ENCODE results near the gene GTF3C4. TPM values are rescaled to one million over a fixed set of nuclear protein-coding genes. Genes with fewer than 3 reads are reported as not detected.

GTF3C4 gene
- total and polyA plus RNA-seq, 7 donors = 3.8 to 12.8 (median 9.6) TPM

DNA sequence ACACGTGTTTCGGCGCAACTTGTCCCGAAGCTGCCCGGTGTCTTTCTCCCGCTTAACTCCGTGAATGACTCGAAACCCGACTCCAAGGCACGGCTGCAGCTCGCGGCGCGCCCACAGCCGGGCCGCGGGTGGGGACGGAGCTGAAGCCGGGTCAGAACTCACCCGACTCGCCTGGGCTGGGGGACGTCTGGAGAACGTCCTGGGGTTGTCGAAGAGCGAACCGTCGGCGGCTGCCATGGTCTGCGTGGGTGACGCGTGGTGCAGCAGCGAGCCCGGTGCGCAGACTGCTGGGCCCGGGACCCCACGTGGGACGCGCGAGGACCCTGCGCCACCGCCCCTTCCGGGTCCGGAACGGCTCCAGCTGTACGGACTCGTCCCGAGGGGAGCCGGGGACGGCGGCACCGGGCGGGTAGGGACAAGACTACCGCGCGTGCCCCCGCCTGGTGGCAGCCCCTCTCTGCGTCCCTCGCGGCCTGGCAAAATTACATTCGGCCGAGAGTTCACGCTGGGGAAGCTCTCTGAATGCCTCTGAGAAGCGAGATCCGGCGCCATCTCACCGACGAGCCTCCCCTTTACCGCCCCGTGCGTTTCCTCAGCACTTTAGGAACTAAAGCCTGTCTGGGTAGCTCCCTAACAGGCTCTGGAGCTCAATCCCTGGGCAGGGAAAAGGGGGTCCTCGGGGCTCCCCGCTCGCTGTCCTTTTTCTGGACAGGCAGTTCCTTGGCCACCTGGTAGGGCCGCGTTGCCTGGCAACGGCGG is 387 bp upstream of the GTF3C4 start, which contains the start of gene DDX31:
TSS of gene DDX31 (minus strand) at position 286 of the 759 bp plus-strand sequence. CDS start at position 237, 49 bp downstream.
- Histone ChIP-seq H3K27me3 (ENCODE audit: insufficient read depth in 3 of 3, low read length in 2 of 3) (no peaks in the 10 kb centered on the region), H3K4me3 (peak within 1 kb of the TSS; percentile 99), H3K27ac (peak within 1 kb of the TSS; percentile 99), H3K4me1 (peaks cover 41% of the 10 kb centered on the region), H3K36me3 (ENCODE audit: insufficient read depth in 1 of 2, low read depth in 1 of 2) (peaks cover 0 to 16% of the 10 kb centered on the region in 2 donors), H3K9me3 (no peaks in the 10 kb centered on the region)
- DNase-seq (peak; percentile 90 to 94), ATAC-seq (peak; percentile 98)
- intact Hi-C loops (cut with DNase I) = no loop called here
- TF ChIP-seq, protein P1, sequence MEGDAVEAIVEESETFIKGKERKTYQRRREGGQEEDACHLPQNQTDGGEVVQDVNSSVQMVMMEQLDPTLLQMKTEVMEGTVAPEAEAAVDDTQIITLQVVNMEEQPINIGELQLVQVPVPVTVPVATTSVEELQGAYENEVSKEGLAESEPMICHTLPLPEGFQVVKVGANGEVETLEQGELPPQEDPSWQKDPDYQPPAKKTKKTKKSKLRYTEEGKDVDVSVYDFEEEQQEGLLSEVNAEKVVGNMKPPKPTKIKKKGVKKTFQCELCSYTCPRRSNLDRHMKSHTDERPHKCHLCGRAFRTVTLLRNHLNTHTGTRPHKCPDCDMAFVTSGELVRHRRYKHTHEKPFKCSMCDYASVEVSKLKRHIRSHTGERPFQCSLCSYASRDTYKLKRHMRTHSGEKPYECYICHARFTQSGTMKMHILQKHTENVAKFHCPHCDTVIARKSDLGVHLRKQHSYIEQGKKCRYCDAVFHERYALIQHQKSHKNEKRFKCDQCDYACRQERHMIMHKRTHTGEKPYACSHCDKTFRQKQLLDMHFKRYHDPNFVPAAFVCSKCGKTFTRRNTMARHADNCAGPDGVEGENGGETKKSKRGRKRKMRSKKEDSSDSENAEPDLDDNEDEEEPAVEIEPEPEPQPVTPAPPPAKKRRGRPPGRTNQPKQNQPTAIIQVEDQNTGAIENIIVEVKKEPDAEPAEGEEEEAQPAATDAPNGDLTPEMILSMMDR (IDR thresholded peaks at IDR 0.05) = no peak
- WGBS, 3 donors = 0 to 1% (median 0%) methylated on average over 63 to 77 of the region's 77 CpGs

DNA sequence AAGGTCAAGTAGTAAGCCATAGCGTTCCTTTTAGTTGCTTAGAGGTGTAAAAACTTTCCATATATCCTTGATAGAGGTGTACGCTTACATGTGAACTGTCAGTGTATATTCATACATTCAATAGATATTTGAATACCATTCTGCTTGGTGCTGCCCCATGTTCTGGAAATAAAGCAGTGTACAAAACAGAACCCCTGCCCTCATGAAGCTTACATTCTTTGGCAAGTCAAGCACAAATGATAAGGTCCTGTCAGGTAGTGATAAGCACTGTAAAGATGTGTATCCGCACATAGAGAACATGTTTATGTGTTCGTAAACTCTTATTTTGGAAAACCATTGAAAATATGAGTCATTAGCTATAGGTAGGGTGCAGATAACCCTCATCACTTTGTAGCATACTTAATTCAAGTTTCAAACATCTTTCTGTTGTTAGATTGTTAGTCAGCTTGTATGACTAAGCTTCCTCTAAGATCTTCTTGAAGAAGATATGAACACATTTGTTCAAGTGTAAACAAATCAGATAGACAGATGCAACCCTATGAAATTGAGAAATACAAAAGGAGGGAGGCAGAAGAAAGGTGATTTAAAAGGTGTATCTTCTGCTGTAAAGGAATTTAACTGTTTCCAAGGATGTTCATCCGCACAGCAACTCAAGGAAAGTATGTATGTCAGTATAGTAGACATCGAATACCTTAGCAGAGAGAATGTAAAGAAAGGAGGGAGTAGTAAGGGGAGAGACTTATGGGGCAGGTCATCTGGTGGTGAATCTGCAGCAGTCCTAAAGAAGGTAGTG is 1.6 kb downstream of the GTF3C4 start:
- no peaks in the 10 kb centered on the region for H3K9me3 ChIP-seq
- intact Hi-C loops (cut with DNase I) = no loop called here
- H3K4me3 ChIP-seq = peak overlapping the region; percentile 99
- H3K4me1 ChIP-seq = peaks cover 48% of the 10 kb centered on the region
- DNase-seq (no peak), ATAC-seq (no peak)
- no peak overlapping the region for H3K27ac ChIP-seq
- TF ChIP-seq, protein P1 (IDR thresholded peaks at IDR 0.05) = no peak
- 84 to 88% (median 85%) methylated on average over 6 of the region's 6 CpGs for WGBS, 3 donors
- peaks cover 0 to 3% of the 10 kb centered on the region in 2 donors for H3K36me3 ChIP-seq (ENCODE audit: insufficient read depth in 1 of 2, low read depth in 1 of 2)
- no peaks in the 10 kb centered on the region for H3K27me3 ChIP-seq (ENCODE audit: insufficient read depth in 3 of 3, low read length in 2 of 3)

DNA sequence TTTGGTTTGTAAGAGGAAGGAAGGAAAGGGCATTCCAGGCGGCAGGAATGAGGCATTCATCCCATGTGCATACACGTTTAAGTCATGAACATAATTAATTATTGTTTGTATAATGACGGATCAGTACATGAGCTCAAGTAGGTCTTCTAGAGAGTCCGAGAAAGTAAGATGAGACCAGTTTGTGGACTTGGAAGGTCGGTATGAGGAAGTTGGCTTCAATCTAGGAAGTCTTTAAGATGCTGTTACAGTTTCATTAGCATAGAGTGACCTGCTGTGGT is 2.1 kb downstream of the GTF3C4 start:
- Histone ChIP-seq H3K4me1 (peaks cover 48% of the 10 kb centered on the region), H3K9me3 (no peaks in the 10 kb centered on the region), H3K27me3 (ENCODE audit: insufficient read depth in 3 of 3, low read length in 2 of 3) (no peaks in the 10 kb centered on the region), H3K27ac (no peak overlapping the region), H3K36me3 (ENCODE audit: insufficient read depth in 1 of 2, low read depth in 1 of 2) (no peaks in the 10 kb centered on the region), H3K4me3 (no peak overlapping the region)
- TF ChIP-seq, protein P1 (IDR thresholded peaks at IDR 0.05) = no peak
- ATAC-seq = no peak
- 40 to 51% (median 42%) methylated on average over 5 of the region's 5 CpGs for WGBS, 3 donors
- no peak for DNase-seq
- intact Hi-C loops (cut with DNase I) = no loop called here

DNA sequence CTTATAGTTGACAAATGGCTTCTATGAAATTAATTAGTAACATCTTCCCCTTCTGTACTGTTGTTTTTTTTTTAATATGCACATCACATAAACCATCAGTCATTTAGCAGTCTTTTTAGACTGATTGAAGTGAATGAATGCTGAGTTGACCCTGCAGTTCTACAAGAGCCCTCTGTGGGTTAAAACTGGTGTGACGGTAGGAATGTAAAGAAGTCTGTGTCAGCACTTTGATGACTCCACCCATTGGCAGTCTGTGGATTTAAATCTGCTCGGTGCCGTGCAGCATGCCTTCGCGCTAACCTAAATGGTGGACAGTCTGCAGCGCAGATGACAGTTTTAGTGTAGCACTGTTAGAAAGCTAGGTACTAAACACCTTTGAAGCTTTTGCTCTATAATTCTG is 3.1 kb downstream of the GTF3C4 start:
- DNase-seq (no peak), ATAC-seq (no peak)
- Histone ChIP-seq H3K9me3 (no peaks in the 10 kb centered on the region), H3K4me3 (no peak overlapping the region), H3K27me3 (ENCODE audit: insufficient read depth in 3 of 3, low read length in 2 of 3) (no peaks in the 10 kb centered on the region), H3K36me3 (ENCODE audit: insufficient read depth in 1 of 2, low read depth in 1 of 2) (peaks cover 0 to 7% of the 10 kb centered on the region in 2 donors), H3K4me1 (peaks cover 42% of the 10 kb centered on the region), H3K27ac (no peak overlapping the region)
- 32 to 40% (median 36%) methylated on average over 6 of the region's 6 CpGs for WGBS, 3 donors
- TF ChIP-seq, protein P1 (IDR thresholded peaks at IDR 0.05) = no peak
- intact Hi-C loops (cut with DNase I) = no loop called here

All from psoas muscle (tissue), 8 donors.